Activated naive CD4-positive, alpha-beta T cell treated with anti-CD3 and anti-CD28 coated beads, Interleukin-2, amount 10 ng/mL, durations not matched to agents 7 days and 5 days (primary cell): ENCODE results near the gene PI16.
A peak's percentile ranks its signal among the peaks of the same experiment; 100 is the strongest.

ENCODE experiments used
- CTCF ChIA-PET: fragments of 350-600 bp; sonication (Branson Sonifier 250); formaldehyde crosslinking; loops from one replicate; lab custom pipeline; 2021; ENCODE audit warnings: antibody characterized with exemption; lab: Charles Lee
- DNase-seq: peaks from one replicate; pipeline ENCODE4 v3.0.0-alpha.2; 2020
- H3K27ac Mint-ChIP-seq: one replicate; pipeline ENCODE4 v1.8.0; 2021; ENCODE audit warnings: mild to moderate bottlenecking, moderate library complexity, mixed read lengths
- H3K27me3 Mint-ChIP-seq: one replicate; pipeline ENCODE4 v1.8.0; 2021; ENCODE audit warnings: mild to moderate bottlenecking, mixed read lengths
- H3K36me3 Mint-ChIP-seq: one replicate; pipeline ENCODE4 v1.8.0; 2021; ENCODE audit warnings: mixed read lengths
- H3K4me1 Mint-ChIP-seq: one replicate; pipeline ENCODE4 v1.8.0; 2021; ENCODE audit warnings: mixed read lengths
- H3K4me3 Mint-ChIP-seq: one replicate; pipeline ENCODE4 v1.8.0; 2021; ENCODE audit warnings: mild to moderate bottlenecking, moderate library complexity, mixed read lengths
- H3K9me3 Mint-ChIP-seq: one replicate; pipeline ENCODE4 v1.8.0; 2021; ENCODE audit warnings: mixed read lengths

The PI16 gene

GRCh38 chr6:36954262-36954931 is at the start of gene PI16:
Gene PI16, plus strand, starts transcription at chr6:36954738. Its CDS starts 23 bp downstream, at chr6:36954761.
- Mint-ChIP-seq H3K4me1 (peaks cover 44% of the 10 kb centered on the region), H3K4me3 (peak within 1 kb of the TSS; percentile 32), H3K27ac (no peak within 1 kb of the TSS), H3K36me3 (no peaks in the 10 kb centered on the region), H3K9me3 (no peaks in the 10 kb centered on the region), H3K27me3 (peaks cover 26% of the 10 kb centered on the region)
- CTCF ChIA-PET, result interaction anchor here (0.9 to 1.1 kb wide), 3 partner anchors 64 to 103 kb away, joined by 3 read pairs; partner anchors contain the start of gene C6orf89
- DNase-seq, result peak; percentile 42

- H3K27me3 Mint-ChIP-seq, result no peaks in the 10 kb centered on the region
- peaks cover 56% of the 10 kb centered on the region for H3K36me3 Mint-ChIP-seq
- H3K9me3 Mint-ChIP-seq, result no peaks in the 10 kb centered on the region
- no peak for DNase-seq
- H3K4me3 Mint-ChIP-seq, result no peak overlapping the region
- H3K4me1 Mint-ChIP-seq, result peaks cover 34% of the 10 kb centered on the region
- CTCF ChIA-PET, result interaction anchor here (0.9 to 1.1 kb wide), 2 partner anchors 25 to 113 kb away, joined by 3 to 4 read pairs; no protein-coding TSS in a partner anchor
- H3K27ac Mint-ChIP-seq, result no peak overlapping the region
Measured at GRCh38 chr6:36904851-36905393, 49.6 kb upstream of the PI16 start.

GRCh38 chr6:36906539-36907325 is 47.8 kb upstream of the PI16 start:
- H3K27me3 Mint-ChIP-seq, result no peaks in the 10 kb centered on the region
- H3K27ac Mint-ChIP-seq, result no peak overlapping the region
- CTCF ChIA-PET, result interaction anchor here (0.8 to 4.7 kb wide), 5 partner anchors 17 to 112 kb away, joined by 3 to 15 read pairs (median 4); partner anchors contain the start of gene C6orf89
- H3K9me3 Mint-ChIP-seq, result no peaks in the 10 kb centered on the region
- peaks cover 57% of the 10 kb centered on the region for H3K36me3 Mint-ChIP-seq
- DNase-seq, result no peak
- peaks cover 45% of the 10 kb centered on the region for H3K4me1 Mint-ChIP-seq
- H3K4me3 Mint-ChIP-seq, result no peak overlapping the region

GRCh38 chr6:36907781-36908180 is 46.8 kb upstream of the PI16 start:
- Mint-ChIP-seq H3K27ac (no peak overlapping the region), H3K9me3 (no peaks in the 10 kb centered on the region), H3K36me3 (peaks cover 54% of the 10 kb centered on the region), H3K4me1 (peaks cover 56% of the 10 kb centered on the region), H3K4me3 (no peak overlapping the region), H3K27me3 (no peaks in the 10 kb centered on the region)
- CTCF ChIA-PET, result interaction anchor here (1.2 to 4.7 kb wide), 3 partner anchors 21 to 110 kb away, joined by 4 to 15 read pairs (median 11); no protein-coding TSS in a partner anchor
- DNase-seq, result no peak

GRCh38 chr6:36908747-36909146 is 45.8 kb upstream of the PI16 start:
- peaks cover 65% of the 10 kb centered on the region for H3K4me1 Mint-ChIP-seq
- H3K4me3 Mint-ChIP-seq, result no peak overlapping the region
- H3K9me3 Mint-ChIP-seq, result no peaks in the 10 kb centered on the region
- CTCF ChIA-PET, result interaction anchor here (4.7 kb wide), 1 partner anchor 110 kb away, joined by 15 read pairs; no protein-coding TSS in a partner anchor
- no peak for DNase-seq
- H3K36me3 Mint-ChIP-seq, result peaks cover 54% of the 10 kb centered on the region
- H3K27me3 Mint-ChIP-seq, result no peaks in the 10 kb centered on the region
- H3K27ac Mint-ChIP-seq, result no peak overlapping the region

GRCh38 chr6:36912030-36912454 is 42.5 kb upstream of the PI16 start:
- H3K36me3 Mint-ChIP-seq, result peaks cover 59% of the 10 kb centered on the region
- no peaks in the 10 kb centered on the region for H3K27me3 Mint-ChIP-seq
- CTCF ChIA-PET, result interaction anchor here (0.8 to 2.6 kb wide), 5 partner anchors 22 to 106 kb away, joined by 3 to 10 read pairs (median 4); no protein-coding TSS in a partner anchor
- DNase-seq, result peak; percentile 59
- H3K9me3 Mint-ChIP-seq, result no peaks in the 10 kb centered on the region
- H3K4me3 Mint-ChIP-seq, result peak overlapping the region; percentile 64
- peaks cover 70% of the 10 kb centered on the region for H3K4me1 Mint-ChIP-seq
- H3K27ac Mint-ChIP-seq, result peak overlapping the region; percentile 93

- H3K36me3 Mint-ChIP-seq, result peaks cover 62% of the 10 kb centered on the region
Measured at GRCh38 chr6:36912586-36912985, 42.0 kb upstream of the PI16 start.

GRCh38 chr6:36913082-36913481 is 41.5 kb upstream of the PI16 start:
- CTCF ChIA-PET, result interaction anchor here (1.2 to 3.7 kb wide), 12 partner anchors 11 to 311 kb away, joined by 3 to 14 read pairs (median 6); no protein-coding TSS in a partner anchor
- no peaks in the 10 kb centered on the region for H3K9me3 Mint-ChIP-seq
- DNase-seq, result peak; percentile 34
- H3K27me3 Mint-ChIP-seq, result no peaks in the 10 kb centered on the region
- H3K36me3 Mint-ChIP-seq, result peaks cover 60% of the 10 kb centered on the region
- peak overlapping the region; percentile 93 for H3K27ac Mint-ChIP-seq
- peak overlapping the region; percentile 64 for H3K4me3 Mint-ChIP-seq
- peaks cover 62% of the 10 kb centered on the region for H3K4me1 Mint-ChIP-seq

More at GRCh38 chr6:36912586-36912985, 42.0 kb upstream of the PI16 start:
- H3K27ac Mint-ChIP-seq, result peak overlapping the region; percentile 93
- H3K4me3 Mint-ChIP-seq, result peak overlapping the region; percentile 64
- no peaks in the 10 kb centered on the region for H3K27me3 Mint-ChIP-seq
- peak; percentile 78 for DNase-seq
- peaks cover 67% of the 10 kb centered on the region for H3K4me1 Mint-ChIP-seq
- CTCF ChIA-PET, result interaction anchor here (0.8 to 2.6 kb wide), 5 partner anchors 23 to 105 kb away, joined by 3 to 10 read pairs (median 4); no protein-coding TSS in a partner anchor
- no peaks in the 10 kb centered on the region for H3K9me3 Mint-ChIP-seq

- Mint-ChIP-seq H3K4me1 (peaks cover 57% of the 10 kb centered on the region), H3K27ac (peak overlapping the region; percentile 93), H3K9me3 (no peaks in the 10 kb centered on the region), H3K27me3 (no peaks in the 10 kb centered on the region), H3K4me3 (no peak overlapping the region), H3K36me3 (peaks cover 59% of the 10 kb centered on the region)
- CTCF ChIA-PET, result interaction anchor here (0.7 to 3.7 kb wide), 19 partner anchors 9 to 310 kb away, joined by 3 to 14 read pairs (median 4); partner anchors contain the start of gene C6orf89
- DNase-seq, result peak; percentile 46
Measured at GRCh38 chr6:36914227-36914794, 40.2 kb upstream of the PI16 start.

- no peaks in the 10 kb centered on the region for H3K27me3 Mint-ChIP-seq
- CTCF ChIA-PET, result interaction anchor here (1.1 to 3.7 kb wide), 4 partner anchors 8 to 103 kb away, joined by 3 to 14 read pairs (median 9); partner anchors contain the start of gene C6orf89
- DNase-seq, result no peak
- no peak overlapping the region for H3K27ac Mint-ChIP-seq
- H3K36me3 Mint-ChIP-seq, result peaks cover 62% of the 10 kb centered on the region
- peaks cover 52% of the 10 kb centered on the region for H3K4me1 Mint-ChIP-seq
- no peaks in the 10 kb centered on the region for H3K9me3 Mint-ChIP-seq
- H3K4me3 Mint-ChIP-seq, result no peak overlapping the region
Measured at GRCh38 chr6:36915599-36915998, 38.9 kb upstream of the PI16 start.

GRCh38 chr6:36916126-36916525 is 38.4 kb upstream of the PI16 start:
- Mint-ChIP-seq H3K27ac (no peak overlapping the region), H3K9me3 (no peaks in the 10 kb centered on the region), H3K4me3 (no peak overlapping the region), H3K4me1 (peaks cover 47% of the 10 kb centered on the region), H3K36me3 (peaks cover 64% of the 10 kb centered on the region), H3K27me3 (no peaks in the 10 kb centered on the region)
- DNase-seq, result no peak
- CTCF ChIA-PET, result interaction anchor here (1.5 to 3.7 kb wide), 2 partner anchors 7 to 102 kb away, joined by 6 to 14 read pairs; no protein-coding TSS in a partner anchor

- Mint-ChIP-seq H3K9me3 (no peaks in the 10 kb centered on the region), H3K27ac (no peak overlapping the region), H3K4me3 (no peak overlapping the region), H3K4me1 (peaks cover 34% of the 10 kb centered on the region), H3K27me3 (no peaks in the 10 kb centered on the region), H3K36me3 (peaks cover 61% of the 10 kb centered on the region)
- no peak for DNase-seq
- CTCF ChIA-PET, result interaction anchor here (1.4 kb wide), 1 partner anchor 100 kb away, joined by 4 read pairs; no protein-coding TSS in a partner anchor
Measured at GRCh38 chr6:36917541-36918193, 36.9 kb upstream of the PI16 start.

- no peak for DNase-seq
- no peaks in the 10 kb centered on the region for H3K27me3 Mint-ChIP-seq
- no peak overlapping the region for H3K27ac Mint-ChIP-seq
- H3K4me3 Mint-ChIP-seq, result no peak overlapping the region
- no peaks in the 10 kb centered on the region for H3K9me3 Mint-ChIP-seq
- peaks cover 62% of the 10 kb centered on the region for H3K36me3 Mint-ChIP-seq
- peaks cover 29% of the 10 kb centered on the region for H3K4me1 Mint-ChIP-seq
- CTCF ChIA-PET, result no interaction called here
Measured at GRCh38 chr6:36920049-36920448, 34.5 kb upstream of the PI16 start.
